SKM-1 treated with dmso at 0.1 percent for 144 hours (cell line): ENCODE results near the gene TNFRSF8.
A peak's percentile ranks its signal among the peaks of the same experiment; 100 is the strongest.
"Not testable (repeated sequence)": the region's sequence is repeated elsewhere in the genome, so short reads cannot be mapped to it uniquely, and the experiment has no call there.

Experiments
- DNase-seq: peaks from one replicate; lab custom pipeline; 2025; ENCODE audit not compliant: unreplicated experiment; lab: John Stamatoyannopoulos, UW

The TNFRSF8 gene

GRCh38 chr1:12038356-12039163 is 24.5 kb upstream of the TNFRSF8 start:
- DNase-seq, result no peak

- DNase-seq, result no peak
Measured at GRCh38 chr1:12039164-12039525, 24.0 kb upstream of the TNFRSF8 start.

GRCh38 chr1:12039824-12040456 is 23.2 kb upstream of the TNFRSF8 start:
- not testable (repeated sequence) for DNase-seq

DNA sequence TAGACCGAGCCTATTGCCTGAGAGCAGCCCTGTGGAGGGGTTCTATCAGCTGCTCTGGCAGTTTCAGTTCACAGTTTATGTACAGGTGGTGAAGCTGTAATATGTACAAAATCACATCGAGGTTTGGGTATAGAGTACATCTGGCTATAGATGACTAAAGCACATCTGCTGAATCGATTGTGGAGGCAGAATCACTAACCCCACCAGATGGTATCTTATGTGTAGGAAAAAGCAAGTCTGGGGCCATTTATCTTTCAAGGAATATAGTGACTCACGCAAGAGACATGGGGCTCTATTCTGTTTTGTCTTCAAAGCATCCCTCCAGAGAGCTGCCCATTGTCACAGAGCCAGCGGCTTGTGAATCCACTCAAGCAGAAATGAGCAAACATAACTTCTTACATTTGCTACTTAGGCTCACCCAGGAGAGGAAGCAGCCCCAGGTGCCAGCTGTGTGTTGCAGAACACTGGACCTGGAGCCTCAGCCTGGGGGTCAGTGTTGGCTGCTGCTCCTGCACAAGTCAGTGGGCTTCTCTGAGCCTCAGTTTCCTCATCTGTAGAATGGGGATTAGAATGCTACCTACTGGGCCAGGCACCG is 22.5 kb upstream of the TNFRSF8 start:
- DNase-seq, result no peak

GRCh38 chr1:12044187-12044877 is 18.8 kb upstream of the TNFRSF8 start:
- not testable (repeated sequence) for DNase-seq

GRCh38 chr1:12046749-12047119 is 16.4 kb upstream of the TNFRSF8 start:
- no peak for DNase-seq

GRCh38 chr1:12047120-12047876 is 15.8 kb upstream of the TNFRSF8 start:
- no peak for DNase-seq

GRCh38 chr1:12048372-12048771 is 14.7 kb upstream of the TNFRSF8 start:
- DNase-seq, result no peak

DNA sequence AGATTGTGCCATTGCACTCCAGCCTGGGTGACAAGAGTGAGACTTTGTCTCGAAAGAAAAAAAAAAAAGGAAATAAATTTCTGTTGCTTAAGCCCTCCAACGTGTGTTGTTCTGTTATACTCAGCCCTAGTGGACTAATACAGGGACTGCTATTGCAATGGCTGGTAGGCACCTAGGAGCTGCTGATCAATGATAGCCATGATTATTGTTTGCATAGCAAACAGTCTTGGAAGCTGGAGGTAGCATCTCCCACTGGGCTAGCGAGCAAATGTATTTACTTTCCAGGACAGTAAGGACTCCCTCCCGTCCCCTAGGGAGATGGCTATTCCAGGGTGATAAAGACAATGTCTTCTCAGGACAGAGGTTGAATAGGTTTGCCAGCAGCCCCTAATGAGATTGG is 13.5 kb upstream of the TNFRSF8 start:
- peak; percentile 29 for DNase-seq

GRCh38 chr1:12051361-12051760 is 11.7 kb upstream of the TNFRSF8 start:
- no peak for DNase-seq

- peak; percentile 55 for DNase-seq
Measured at GRCh38 chr1:12052008-12052573, 11.0 kb upstream of the TNFRSF8 start.

DNA sequence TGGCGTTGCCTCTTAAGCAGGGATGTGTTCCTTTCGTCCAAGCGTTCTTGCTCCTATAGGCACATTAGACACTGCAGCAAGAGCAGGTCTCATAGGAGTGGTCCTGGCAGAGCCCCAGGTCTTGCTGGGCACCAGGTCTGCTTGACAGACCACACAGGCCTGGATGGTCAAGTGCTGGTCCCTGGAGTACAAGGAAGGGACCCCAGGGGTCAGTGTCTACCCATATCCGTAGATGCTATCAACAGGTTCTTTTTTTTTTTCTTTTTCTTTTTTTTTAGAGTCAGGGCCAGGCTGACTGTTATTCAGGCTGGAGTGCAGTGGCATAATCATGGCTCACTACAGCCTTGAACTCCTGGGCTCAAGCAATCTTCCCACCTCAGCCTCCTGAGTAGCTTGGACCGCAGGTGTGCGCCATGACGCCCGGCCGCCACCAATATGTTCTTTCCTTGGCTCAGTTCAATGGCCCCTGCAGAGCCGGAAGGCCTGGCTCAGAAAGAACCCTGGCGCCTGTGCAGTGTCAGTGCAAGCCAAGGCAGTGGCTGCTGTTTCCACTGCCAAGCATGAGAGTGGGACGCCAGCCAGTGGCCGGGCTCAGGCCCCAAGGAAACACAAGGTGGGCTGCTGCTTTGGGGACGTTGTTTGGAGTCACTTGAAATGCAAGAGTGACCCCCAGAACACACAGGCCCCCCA is 10.0 kb upstream of the TNFRSF8 start:
- no peak for DNase-seq

DNA sequence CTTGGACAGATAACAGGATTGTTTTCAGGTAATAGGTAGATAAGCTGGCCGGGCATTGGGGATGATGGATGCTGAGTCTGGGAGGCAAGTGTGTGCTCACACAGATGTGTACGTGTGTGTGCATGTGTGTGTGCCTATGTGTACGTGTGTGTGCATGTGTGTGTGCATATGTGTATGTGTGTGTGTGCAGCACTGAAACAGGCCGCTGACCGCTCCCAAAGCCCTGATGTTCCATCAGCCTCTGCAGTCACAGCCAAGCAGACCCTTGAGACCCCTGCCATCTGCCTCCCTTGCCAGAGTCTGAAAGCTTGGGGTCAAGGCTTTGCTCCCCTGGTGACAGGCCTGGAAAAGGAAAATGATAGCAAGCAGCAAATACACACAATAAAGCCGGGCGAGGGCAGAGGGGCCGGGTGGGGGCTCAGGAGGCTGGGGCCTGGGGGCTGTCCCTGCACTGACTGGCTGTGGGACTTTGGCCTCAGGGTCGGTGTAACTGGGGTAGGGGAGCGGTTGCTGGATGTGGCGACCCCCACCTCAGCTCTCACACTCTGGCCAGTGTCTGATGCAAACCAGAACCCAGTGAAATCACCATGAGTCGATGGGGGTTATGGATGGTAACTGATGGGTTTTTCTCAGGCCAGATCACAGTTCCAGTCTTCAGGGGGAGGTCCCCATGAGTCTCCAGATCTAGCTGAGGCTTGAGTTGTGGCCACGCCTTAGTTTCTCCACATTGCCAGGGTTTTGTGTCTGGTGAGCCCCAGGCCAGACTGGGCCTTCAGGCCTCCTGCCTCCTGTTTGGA is 9.2 kb upstream of the TNFRSF8 start:
- no peak for DNase-seq

GRCh38 chr1:12055259-12055658 is 7.8 kb upstream of the TNFRSF8 start:
- no peak for DNase-seq

DNA sequence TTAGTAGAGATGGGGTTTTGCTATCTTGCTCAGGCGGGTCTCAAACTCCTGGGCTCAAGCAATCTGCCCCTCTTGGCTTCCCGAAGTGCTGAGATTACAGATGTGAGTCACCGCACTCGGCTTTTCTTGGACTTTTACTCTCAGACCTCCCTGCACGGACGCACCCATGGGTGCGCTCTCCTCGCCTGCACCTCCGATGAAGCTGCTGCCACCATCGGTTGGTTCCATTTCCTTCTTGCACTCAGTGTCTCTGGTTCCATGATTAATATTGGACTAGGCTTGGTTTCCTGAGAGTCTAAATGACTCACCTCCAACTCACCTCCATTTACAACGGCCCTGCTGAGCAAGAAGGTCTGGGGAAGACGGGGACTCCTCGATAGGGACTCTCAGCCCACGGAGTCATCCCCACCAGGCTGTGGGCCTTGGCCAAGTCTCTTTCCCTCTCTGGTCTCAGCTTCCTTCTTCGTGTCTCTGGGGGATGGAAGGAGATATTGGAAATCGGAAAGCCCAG is 6.7 kb upstream of the TNFRSF8 start:
- no peak for DNase-seq

DNA sequence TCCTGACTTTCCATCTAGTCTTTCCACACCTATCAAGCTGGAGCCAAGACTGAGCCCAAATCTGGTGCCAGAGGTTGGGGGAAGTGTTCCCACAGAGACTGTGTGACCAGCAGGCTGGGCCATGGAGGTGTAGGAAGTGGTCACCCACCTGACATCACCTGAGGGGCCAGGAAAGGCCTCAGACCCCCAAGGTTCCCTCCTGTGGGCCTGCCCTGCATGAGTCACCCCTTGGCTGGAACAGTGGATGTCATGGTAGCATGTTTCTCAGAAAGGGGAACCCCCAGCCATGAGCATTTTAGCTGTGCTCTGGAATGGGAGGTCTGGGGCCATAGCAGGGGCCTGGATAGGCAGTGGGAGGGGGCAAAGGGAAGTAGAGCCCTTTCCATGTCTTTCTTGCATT is 5.7 kb upstream of the TNFRSF8 start:
- no peak for DNase-seq

- DNase-seq, result no peak
Measured at GRCh38 chr1:12057940-12058687, 5.0 kb upstream of the TNFRSF8 start.

DNA sequence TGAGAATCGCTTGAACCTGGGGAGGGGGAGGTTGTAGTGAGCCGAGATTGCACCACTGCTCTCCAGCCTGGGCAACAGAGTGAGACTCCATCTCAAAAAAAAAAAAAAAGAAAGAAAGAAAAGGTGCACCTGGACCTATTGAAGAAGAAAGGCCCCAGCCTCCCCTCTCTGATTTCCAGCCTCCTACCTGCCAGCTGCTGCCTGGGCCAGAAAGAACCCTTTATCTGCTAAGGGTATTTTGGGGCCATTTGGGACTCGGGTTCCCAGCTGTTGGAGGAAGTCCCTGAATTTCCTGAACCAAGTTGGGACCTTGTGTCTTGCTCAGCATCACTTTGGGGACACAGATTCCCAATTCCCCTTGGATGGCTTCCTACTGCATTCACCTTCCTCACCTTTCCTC is 3.9 kb upstream of the TNFRSF8 start:
- DNase-seq, result no peak
